Measurements from ENCODE around the gene C2CD3.
"Not testable (repeated sequence)": the region's sequence is repeated elsewhere in the genome, so short reads cannot be mapped to it uniquely, and the experiment has no call there.

C2CD3 gene

DNA sequence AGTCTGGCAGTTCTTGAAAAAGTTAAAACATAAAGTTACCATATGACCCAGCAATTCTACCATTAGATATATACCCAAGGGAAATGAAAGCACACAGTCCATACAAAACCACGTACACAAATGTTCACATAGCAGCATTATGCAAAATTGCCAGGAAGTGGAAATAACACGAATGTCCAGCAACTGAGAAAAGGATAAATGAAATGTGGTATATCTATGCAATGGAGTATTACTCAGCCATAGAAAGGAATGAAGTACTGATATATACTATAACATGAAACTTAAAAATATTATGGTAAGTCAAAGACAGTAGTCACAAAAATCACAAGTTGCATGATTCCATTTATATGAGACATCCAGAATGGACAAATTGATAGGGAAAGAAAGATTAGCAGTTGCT is 57.9 kb downstream of the C2CD3 start:
- DNase-seq (ENCODE audit: low read depth) = no peak

DNA sequence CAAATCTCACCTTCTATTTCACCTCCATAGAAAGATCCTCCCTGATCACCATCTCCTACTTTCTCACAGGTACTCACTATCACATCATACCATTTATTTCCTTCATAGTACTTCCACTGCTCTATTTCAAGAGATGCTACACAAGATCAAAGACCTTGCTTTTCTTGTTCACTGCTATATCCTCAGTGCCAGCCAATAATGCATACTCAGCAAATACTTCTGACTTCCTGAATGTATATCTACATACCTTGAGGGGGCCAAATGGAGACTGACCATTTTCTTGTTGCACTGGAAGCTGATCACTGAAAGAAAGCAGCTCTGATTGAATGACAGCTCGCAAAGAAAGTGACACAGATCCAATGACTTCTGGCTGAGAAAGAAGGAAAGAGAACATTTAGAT is 64.7 kb downstream of the C2CD3 start:
- DNase-seq (ENCODE audit: low read depth) = no peak

DNA sequence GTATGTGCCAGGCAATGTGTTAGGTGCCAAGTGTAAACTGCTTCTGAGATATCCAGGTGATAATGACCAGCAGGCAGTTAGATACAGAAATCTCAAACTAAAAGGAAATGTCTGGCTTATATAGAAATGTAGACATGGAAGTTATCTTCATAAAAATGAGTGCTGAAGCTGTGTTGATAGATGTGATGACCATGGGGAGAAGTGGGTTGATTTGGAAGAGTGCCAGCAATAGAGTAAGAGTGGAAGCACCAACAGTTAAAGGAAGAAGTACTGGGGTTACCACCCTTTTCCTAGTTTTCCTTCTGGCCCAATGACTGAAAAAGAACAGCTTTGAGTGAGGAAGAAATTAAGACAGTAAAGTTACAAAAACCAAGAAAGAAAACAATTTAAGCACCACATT is 68.5 kb downstream of the C2CD3 start:
- no peak for DNase-seq (ENCODE audit: low read depth)

DNA sequence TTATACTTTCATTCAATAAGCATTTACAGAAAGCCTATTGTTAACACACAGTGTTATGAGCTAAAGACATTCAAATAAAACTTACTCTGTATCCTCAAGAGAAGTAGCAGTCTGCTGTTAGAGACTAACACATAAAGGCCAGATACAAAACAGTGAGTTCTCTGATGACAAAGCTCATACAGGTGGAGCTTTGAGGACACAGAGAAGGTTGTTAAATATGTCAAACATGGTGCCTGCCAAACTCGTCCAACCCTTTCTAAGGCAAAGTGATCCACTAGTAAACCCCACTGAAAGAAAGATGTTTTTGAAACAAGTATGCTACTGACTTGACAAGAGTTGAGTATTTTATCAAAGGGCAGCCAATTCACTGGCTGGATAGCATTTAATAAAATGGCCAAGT is 70.1 kb downstream of the C2CD3 start:
- no peak for DNase-seq (ENCODE audit: low read depth)

DNA sequence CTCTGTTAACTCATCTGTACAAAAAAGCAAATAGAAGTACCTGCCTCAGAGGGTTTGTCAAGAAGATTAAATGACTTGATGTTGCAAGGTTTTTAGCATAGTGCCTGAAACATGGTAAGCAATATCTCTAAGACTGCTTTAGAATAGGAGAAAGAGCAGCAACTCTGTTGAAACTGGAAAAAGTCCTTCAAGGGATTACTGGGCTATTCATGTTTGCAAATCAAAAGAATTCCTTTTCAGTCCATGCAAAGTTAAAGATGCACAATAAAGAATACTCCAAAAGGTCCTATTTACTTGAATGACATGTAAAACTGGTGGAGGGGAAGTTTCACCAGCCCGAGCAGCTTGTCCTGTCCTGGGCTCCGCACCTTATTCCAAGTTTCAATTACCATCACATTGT is 70.6 kb downstream of the C2CD3 start:
- no peak for DNase-seq (ENCODE audit: low read depth)

DNA sequence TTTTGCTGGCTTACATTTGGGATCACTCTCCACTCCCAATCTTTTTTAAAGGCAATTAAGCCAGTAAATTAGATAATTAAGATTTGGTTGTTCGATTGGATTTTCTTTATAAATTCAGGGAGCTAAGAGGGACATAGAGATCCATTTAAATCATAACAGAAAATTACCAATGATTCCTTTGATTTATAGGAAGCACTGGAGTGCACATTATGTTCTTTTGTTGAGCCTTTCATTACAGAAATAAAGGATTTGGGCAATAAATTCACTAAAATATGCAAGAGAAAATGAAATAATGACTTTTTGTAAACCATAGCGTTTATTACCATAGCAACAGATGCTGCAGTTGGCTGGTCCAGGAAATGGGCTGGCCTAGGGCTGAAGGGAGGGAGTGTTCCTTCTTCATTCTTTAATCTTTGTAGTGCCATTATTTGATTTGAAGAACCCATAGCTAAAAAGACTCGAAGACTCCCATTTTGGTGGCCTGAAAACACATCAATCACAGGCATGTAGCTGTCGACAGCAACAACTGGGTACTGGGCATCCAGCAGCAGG is 73.0 kb downstream of the C2CD3 start:
- DNase-seq (ENCODE audit: low read depth) = no peak

DNA sequence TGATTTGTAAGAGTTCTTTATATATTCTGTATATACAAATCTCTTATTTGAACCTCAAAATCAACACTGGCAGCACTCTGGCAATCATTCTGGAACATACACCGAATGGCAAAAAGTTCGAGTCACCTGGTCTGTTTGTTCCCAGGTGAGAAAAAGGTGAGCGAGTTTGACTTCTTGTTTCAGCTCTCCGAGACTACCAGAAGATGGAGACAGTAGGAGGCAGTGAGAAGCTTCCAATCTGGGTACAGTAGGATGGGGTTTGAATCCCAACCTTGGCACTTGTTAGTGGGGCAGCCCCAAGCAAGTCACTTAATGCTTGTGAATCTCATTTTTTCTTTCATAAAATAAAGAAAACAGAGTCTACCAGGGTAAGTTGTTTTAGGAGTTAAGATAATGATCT is 76.4 kb downstream of the C2CD3 start:
- DNase-seq (ENCODE audit: low read depth) = no peak

DNA sequence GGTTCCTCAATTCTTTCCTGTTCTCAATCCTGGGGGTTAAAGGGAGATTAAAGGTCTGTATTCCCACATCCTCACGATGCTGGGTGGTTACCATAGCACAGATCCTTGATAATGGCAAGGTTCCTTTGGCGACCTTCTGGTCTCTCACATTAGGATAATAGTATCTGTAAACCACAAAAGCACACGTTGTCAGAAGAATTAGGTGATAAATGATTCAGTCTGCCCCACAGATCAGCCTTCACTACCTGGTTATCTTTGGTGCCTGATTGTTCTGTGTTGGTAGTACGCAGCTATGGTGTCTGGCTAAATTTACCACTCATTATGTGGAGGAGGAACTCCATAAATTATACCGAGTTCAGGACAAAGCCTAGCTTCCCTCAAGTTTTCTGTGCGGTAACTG is 78.4 kb downstream of the C2CD3 start:
- DNase-seq (ENCODE audit: low read depth) = no peak

DNA sequence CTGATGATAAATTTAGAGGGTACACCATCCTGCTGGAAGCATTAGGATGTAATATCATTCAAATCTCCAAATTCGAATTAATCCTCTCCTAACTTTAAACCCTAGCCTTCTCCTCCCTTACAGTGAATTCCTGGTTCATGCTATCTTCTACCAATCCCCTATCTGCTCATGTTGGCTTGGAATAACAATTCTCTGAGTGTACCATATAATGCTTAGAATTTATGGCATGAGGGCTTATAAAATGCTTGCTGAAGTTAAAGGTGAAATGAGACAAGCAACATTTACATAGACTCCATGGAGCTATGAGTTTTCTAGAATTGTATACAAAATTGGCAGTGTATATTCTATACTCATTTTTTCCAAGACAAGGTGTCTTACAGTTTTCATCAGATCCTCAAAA is 79.3 kb downstream of the C2CD3 start:
- DNase-seq (ENCODE audit: low read depth) = no peak

DNA sequence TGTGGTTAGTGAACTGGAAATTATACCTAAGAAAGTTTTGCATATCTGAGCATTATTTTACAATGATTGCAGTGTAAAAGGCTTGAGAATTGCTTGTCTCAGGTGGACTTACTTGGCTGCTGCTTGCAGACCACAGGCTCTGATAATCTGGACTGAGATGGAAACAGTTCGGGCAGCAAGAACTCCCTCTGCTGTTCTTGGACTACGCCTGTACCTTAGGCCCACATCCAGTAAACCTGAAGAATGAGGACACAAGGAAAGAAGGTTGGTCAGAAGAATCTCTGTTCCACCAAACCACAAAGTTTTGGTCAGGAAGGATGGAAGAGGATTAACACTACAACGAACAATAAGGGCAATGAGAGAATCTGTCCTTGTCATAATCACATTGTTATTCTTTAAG is 80.1 kb downstream of the C2CD3 start:
- DNase-seq (ENCODE audit: low read depth) = no peak

DNA sequence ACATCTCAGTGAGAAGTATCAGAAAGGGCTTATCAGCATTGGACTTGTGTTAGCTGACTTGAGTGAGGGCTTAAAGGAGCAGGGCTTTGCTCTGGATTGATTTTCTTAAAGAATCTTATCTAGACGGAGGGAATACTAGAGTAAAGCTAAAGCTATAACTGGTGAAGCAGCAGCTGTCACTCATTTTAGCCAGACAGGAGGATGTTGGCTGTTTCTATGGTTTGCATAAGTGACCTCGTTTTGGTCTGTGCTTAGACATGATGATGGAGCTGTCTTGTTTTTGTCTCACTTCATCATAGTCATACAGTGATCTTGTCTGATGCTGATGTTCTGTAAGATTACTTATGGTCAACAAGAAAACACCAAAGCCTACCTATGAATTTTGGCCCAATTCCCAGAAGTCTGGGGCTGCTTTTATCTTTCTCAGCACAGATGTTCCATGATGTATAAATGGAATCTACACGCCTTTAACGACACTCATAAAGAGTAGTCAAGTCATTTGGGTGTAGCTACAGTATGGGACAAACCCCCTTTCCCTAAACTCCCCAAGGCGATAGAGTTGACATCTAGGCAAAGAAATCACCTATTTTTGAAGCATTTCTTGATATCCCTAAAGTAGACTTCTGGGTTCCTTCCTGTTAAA is 84.4 kb downstream of the C2CD3 start:
- DNase-seq (ENCODE audit: low read depth) = no peak

DNA sequence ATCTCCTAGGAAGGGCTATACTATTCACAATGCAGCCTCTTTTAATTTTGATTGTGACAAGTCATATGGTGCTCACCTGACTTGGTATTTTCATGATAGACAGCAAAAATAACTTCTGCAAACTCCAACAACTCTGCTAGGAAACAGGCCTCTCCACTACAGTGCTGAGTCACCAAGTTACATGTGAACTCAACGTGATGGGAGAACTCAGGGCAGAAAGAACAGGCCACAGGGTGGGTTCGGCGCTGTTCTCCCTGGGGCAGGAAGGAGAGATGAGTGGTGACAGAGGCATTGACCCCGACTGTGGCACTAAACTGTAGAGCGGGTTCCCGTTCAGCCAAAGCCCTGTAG is 85.3 kb downstream of the C2CD3 start:
- DNase-seq (ENCODE audit: low read depth) = no peak

DNA sequence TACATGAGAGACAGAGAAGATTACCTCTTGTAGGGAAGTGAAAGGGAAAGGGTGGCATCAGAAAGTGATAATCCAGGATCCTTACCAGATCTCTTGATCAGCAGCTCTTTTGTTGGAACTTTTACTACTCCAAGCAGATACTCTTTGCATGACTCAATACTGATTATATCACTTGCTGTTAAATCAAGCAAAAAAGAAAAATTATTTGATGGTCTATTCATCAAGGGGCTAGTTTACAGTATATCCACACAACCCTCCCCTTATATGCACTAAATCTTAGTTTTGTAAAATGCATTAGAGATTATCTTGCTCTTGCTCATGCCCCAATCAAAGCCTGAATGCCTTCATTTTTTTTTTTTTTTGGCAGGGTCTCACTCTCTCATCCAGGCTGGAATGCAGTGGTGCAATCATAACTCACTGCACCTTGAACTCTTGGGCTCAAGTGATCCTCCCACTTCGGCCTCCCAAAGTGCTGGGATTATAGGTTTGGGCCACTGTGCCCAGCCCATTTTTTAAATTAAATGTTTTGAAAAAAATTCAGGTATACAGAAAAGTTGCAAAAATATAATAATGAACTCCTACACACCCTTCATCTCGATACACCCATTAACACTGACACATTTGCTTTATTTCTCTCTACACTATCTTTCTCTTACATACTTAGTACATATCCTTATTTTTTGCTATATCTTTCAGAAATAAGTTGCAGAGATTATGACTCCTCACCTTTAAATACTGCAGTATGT is 85.8 kb downstream of the C2CD3 start:
- DNase-seq (ENCODE audit: low read depth) = no peak

DNA sequence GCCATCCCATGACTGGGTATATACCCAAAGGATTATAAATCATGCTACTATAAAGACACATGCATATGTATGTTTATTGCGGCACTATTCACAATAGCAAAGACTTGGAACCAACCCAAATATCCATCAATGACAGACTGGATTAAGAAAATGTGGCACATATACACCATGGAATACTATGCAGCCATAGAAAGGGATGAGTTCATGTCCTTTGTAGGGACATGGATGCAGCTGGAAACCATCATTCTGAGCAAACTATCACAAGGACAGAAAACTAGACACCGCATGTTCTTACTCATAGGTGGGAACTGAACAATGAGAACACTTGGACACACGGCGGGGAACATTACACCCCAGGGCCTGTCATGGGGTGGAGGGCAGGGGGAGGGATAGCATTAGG is 86.9 kb downstream of the C2CD3 start:
- DNase-seq (ENCODE audit: low read depth) = not testable (repeated sequence)

DNA sequence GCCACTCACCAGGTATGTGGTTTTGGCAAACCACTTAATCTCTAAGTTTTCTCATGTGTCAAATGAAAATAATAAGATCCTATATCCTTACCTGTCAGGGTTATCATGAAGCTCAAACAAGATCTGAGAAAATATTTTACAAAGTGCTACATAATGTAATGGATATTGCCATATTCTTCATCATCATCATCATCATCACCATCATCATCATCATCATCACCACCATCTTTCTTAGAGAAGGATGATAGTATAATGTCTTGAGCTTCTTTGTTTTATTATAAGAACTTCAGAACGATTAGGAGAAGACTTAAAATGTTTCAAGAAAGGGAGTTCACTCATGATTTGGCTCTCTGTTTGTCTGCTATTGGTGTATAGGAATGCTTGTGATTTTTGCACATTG is 89.4 kb downstream of the C2CD3 start:
- no peak for DNase-seq (ENCODE audit: low read depth)

DNA sequence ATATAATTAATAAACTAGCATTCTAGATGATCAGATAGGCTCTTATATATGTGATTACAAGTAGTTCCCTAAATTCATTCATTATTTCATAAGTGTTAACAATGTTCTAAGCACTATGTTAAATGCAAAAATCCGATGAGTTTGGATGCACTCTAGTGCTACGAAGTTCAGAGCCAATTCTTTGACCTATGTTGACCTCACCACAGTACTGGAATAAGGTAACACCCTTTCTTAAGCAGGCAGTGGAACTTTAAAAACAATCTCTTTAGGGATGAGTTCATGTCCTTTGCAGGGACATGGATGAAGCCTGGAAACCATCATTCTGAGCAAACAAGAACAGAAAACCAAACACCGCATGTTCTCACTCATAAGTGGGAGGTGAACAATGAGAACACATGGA is 93.6 kb downstream of the C2CD3 start:
- no peak for DNase-seq (ENCODE audit: low read depth)

DNA sequence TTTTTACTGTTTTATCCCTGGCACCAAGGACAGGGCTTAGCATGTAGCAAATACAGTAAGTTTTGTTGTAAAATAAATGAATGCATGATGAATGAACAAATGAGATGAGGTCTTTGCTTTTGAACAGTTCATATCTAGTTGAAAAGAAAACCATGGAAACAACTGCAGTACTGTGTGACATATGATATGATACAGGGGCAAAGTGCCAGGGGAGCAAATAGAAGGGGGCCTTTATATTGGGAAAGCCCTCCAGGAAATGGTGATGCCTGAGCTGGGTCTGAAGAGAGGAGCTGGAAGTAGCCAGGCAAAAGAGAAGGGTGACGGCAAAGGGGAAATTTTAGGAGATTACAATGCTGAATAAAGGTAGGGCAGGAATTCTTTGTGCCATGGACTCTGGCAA is 98.1 kb downstream of the C2CD3 start:
- DNase-seq (ENCODE audit: low read depth) = no peak

DNA sequence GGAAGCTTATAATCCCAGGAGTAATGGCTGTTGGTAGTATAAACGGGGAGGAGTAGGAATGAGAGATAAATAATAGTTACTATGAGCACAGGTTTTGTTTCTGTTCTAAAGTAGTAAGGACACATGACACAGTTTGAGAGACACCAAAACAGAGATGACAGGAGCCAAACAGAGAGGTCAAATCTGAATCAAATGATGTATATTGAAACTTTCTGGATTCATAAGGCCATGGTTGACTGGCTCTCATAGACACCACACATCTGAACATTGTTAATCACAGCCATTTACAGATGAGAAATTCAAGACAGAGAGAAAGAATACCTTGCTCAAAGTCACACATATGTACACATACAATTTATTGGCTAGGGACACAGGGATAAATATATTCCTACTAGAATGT is 98.5 kb downstream of the C2CD3 start:
- no peak for DNase-seq (ENCODE audit: low read depth)

DNA sequence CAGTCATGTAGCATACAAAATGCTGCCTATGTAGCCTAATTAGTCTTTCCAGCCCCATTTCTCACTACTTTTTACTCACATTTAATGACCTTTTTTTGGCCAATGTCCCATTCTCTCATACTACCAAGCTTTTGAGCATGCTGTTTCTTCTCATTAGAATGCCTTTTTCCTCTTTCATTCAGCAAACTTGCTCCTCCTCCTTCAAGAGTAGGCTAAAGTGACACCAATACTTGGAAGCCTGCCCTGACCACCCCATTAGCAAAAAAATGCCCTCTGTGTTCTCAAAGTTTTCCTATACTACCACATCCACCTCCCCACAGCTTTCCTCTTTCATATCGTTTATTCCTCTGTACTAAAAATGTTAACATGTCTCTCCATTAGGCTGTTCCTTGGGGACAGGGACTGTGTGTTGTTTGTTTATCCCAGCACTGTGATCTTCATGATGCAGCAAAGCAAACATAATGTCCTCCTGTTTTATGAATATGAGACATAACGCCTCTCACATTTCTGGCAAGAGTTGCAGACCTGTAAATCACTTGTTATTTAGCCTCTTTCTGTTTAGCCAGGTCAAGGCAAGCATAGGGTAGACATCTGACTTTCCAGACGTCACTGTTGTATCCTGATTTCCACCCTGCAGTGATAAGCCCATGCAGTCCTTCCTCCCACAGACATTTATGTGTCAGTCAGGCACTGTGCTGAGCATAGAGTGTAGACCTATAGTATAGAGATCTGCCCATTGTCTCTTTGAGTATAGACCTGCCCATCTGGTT is 99.9 kb downstream of the C2CD3 start:
- DNase-seq (ENCODE audit: low read depth) = no peak

DNA sequence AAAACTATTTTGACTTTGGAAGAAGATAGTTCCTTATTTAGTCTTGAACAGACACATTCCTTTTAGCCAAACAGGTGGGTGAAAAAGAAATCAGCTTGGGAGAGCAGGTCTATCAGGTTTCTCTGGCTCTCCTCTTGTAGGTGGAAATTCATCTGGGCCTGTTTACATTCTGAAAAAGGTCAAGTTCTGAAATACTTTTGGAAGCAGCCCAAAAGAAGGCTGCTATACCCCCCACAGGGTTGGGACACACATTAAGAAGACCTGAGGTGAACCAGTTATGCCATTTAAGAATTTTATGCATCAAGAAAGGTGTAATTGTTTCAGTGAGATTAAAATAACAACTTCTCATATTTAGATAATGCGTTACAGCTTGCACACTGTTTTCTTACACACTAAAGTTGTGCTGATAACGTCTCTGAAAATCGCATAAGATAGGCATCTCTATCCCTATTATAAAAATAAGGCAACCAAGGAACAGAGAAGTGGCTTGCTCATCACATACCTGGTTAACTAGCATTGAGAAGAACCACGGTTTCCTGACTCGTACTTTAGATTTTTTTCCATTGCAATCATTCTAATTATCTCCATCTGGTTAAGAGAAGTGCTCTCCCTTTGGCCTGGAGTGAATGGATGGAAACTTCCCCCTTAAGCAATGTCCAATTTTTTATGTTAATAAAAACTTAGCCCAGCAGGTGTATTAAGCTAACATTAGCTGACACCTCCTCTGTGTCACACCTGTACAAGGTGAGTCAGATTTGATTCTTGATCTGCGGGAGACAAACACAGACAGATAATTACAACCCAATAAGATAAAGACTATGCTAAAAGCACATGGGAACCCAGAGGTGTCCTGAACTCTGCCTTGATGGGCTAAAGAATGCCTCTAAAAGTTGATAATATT is 101.4 kb downstream of the C2CD3 start:
- no peak for DNase-seq (ENCODE audit: low read depth)

DNA sequence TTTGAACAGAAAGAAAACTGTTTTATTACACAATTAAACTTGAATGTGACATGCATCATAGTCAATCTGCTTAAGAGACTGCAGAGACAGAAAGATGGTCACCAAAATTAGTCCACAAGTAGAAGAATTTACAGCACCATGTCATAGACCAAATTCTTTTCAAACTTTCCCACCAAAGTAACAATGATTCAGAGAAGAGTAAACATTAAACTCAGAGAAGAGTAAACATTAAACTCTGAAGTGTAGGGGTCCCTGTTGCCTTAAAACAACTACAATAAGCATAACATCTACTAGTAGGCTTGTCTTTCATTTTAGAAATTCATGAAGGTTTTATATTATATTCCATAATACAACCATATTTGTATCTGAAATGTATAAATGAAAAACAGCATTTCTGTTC is 104.1 kb downstream of the C2CD3 start:
- DNase-seq (ENCODE audit: low read depth) = not testable (repeated sequence)

DNA sequence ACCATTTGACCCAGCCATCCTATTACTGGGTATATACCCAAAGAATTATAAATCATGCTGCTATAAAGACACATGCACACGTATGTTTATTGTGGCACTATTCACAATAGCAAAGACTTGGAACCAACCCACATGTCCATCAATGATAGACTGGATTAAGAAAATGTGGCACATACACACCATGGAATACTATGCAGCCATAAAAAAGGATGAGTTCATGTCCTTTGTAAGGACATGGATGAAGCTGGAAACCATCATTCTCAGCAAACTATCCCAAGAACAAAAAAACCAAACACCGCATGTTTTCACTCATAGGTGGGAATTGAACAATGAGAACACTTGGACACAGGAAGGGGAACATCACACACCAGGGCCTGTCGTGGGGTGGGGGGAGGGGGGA is 105.3 kb downstream of the C2CD3 start:
- DNase-seq (ENCODE audit: low read depth) = not testable (repeated sequence)
